CD4-positive, alpha-beta T cell (primary cell): Measurements from ENCODE around the gene TAGLN2. TPM values are rescaled to one million over a fixed set of nuclear protein-coding genes. Genes with fewer than 3 reads are reported as not detected.

Experiments
- ATAC-seq: fragments of 200-7000 bp; cut with Tn5 transposase; one replicate; pipeline ENCODE4 v1.10.0; 2022; ENCODE audit warnings: mild to moderate bottlenecking; ENCODE audit not compliant: poor library complexity
- CTCF ChIA-PET: fragments of 350-600 bp; sonication (Branson Sonifier 250); formaldehyde crosslinking; loops from one replicate; lab custom pipeline; 2021; ENCODE audit warnings: antibody characterized with exemption, inconsistent platforms; lab: Charles Lee
- POLR2A ChIA-PET: fragments of 350-600 bp; sonication (Branson Sonifier 250); formaldehyde crosslinking; loops from one replicate; lab custom pipeline; 2021; ENCODE audit warnings: antibody characterized with exemption, inconsistent platforms; lab: Charles Lee
- DNase-seq, 14 experiments: peaks; one replicate each; pipeline ENCODE4 v3.0.0-alpha.2; 2013 to 2020; ENCODE audit warnings: mixed read lengths in 2 of 14
- H3K27ac ChIP-seq, 2 donors: one replicate each; pipeline versions ENCODE4 v1.5.1 to v1.7.0; 2013; ENCODE audit warnings: low read length in 2 of 2, low read depth in 1 of 2, mild to moderate bottlenecking in 1 of 2
- H3K27me3 ChIP-seq, 2 experiments: 1 replicate in 1 of 2; 2 replicates in 1 of 2; pipeline versions ENCODE4 v1.6.1 to v1.7.0; 2013; ENCODE audit warnings: low read length in 2 of 2, control low read depth in 1 of 2, mild to moderate bottlenecking in 1 of 2, moderate library complexity in 1 of 2; ENCODE audit not compliant: insufficient read depth in 2 of 2, control insufficient read depth in 1 of 2
- H3K36me3 ChIP-seq: one replicate; pipeline ENCODE4 v1.6.1; 2013; ENCODE audit warnings: low read length, control low read depth; ENCODE audit not compliant: insufficient read depth
- H3K4me1 ChIP-seq: one replicate; pipeline ENCODE4 v1.6.1; 2013; ENCODE audit warnings: low read length, control low read depth; ENCODE audit not compliant: insufficient read depth
- H3K4me3 ChIP-seq: one replicate; pipeline ENCODE4 v1.5.1; 2013; ENCODE audit warnings: mild to moderate bottlenecking, low read length, moderate library complexity
- H3K9me3 ChIP-seq, 2 experiments: 1 replicate in 1 of 2; 2 replicates in 1 of 2; pipeline versions ENCODE4 v1.6.1 to v1.7.0; 2013; ENCODE audit warnings: low read length in 2 of 2, mild to moderate bottlenecking in 2 of 2, control low read depth in 1 of 2, moderate library complexity in 1 of 2; ENCODE audit not compliant: control insufficient read depth in 1 of 2, insufficient read depth in 1 of 2
- H3K27ac Mint-ChIP-seq: one replicate; pipeline ENCODE4 v1.8.0; 2020; ENCODE audit warnings: mixed read lengths
- H3K27me3 Mint-ChIP-seq: one replicate; pipeline ENCODE4 v1.8.0; 2021; ENCODE audit warnings: mixed read lengths
- H3K36me3 Mint-ChIP-seq: one replicate; pipeline ENCODE4 v1.8.0; 2021; ENCODE audit warnings: low read depth, mixed read lengths
- H3K4me1 Mint-ChIP-seq: one replicate; pipeline ENCODE4 v1.8.0; 2021; ENCODE audit warnings: low read depth, mixed read lengths
- H3K4me3 Mint-ChIP-seq: one replicate; pipeline ENCODE4 v1.8.0; 2020; ENCODE audit warnings: mild to moderate bottlenecking, mixed read lengths
- H3K9me3 Mint-ChIP-seq: one replicate; pipeline ENCODE4 v1.8.0; 2020; ENCODE audit warnings: mixed read lengths
- intact Hi-C, 2 experiments: fragments of 100-400 bp; cut with DNase I in 1 of 2; cut with micrococcal nuclease in 1 of 2; formaldehyde crosslinking; loops; one replicate each; pipeline versions ENCODE4 v1.15.1 to v1.9.0; 2023 to 2025; cut with DNase I, micrococcal nuclease
- total RNA-seq, 174 experiments: library from RNA in 2 of 174; stranded (reverse) in 2 of 174; gene quantifications; one replicate each; pipeline ENCODE4 v1.2.3 and lab custom pipeline; 2021 to 2026
- TF ChIP-seq, protein P1 (sequence below): fragments of 200-600 bp; IDR thresholded peaks from one replicate; pipeline ENCODE4 v1.8.0; 2022; ENCODE audit warnings: antibody characterized with exemption, mild to moderate bottlenecking

Gene TAGLN2
- total RNA-seq, 2 experiments from 2014 or later, result 301 to 311 TPM

GRCh38 chr1:159933347-159933746 is 8.0 kb upstream of the TAGLN2 start:
- ChIA-PET POLR2A (no interaction called here), CTCF (no interaction called here)
- TF ChIP-seq, protein P1, sequence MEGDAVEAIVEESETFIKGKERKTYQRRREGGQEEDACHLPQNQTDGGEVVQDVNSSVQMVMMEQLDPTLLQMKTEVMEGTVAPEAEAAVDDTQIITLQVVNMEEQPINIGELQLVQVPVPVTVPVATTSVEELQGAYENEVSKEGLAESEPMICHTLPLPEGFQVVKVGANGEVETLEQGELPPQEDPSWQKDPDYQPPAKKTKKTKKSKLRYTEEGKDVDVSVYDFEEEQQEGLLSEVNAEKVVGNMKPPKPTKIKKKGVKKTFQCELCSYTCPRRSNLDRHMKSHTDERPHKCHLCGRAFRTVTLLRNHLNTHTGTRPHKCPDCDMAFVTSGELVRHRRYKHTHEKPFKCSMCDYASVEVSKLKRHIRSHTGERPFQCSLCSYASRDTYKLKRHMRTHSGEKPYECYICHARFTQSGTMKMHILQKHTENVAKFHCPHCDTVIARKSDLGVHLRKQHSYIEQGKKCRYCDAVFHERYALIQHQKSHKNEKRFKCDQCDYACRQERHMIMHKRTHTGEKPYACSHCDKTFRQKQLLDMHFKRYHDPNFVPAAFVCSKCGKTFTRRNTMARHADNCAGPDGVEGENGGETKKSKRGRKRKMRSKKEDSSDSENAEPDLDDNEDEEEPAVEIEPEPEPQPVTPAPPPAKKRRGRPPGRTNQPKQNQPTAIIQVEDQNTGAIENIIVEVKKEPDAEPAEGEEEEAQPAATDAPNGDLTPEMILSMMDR, result no peak
- H3K4me1 ChIP-seq, result peaks cover 21% of the 10 kb centered on the region
- no peak overlapping the region for H3K27ac ChIP-seq
- peaks cover 6% of the 10 kb centered on the region for H3K4me1 Mint-ChIP-seq
- no peaks in the 10 kb centered on the region for H3K9me3 Mint-ChIP-seq
- intact Hi-C loops, result loop anchor here in 1 of 2 experiments (10.0 kb wide), 2 partner anchors 79 to 1461 kb away; no protein-coding TSS in a partner anchor
- no peak for DNase-seq
- H3K27me3 Mint-ChIP-seq, result no peaks in the 10 kb centered on the region
- no peaks in the 10 kb centered on the region for H3K36me3 Mint-ChIP-seq
- no peaks in the 10 kb centered on the region for H3K36me3 ChIP-seq
- H3K4me3 Mint-ChIP-seq, result no peak overlapping the region
- ATAC-seq, result no peak
- H3K4me3 ChIP-seq, result no peak overlapping the region
- H3K9me3 ChIP-seq, result peaks cover 0 to 4% of the 10 kb centered on the region in 2 experiments
- no peaks in the 10 kb centered on the region for H3K27me3 ChIP-seq
- H3K27ac Mint-ChIP-seq, result no peak overlapping the region

- H3K36me3 ChIP-seq, result no peaks in the 10 kb centered on the region
- peaks cover 0 to 4% of the 10 kb centered on the region in 2 experiments for H3K9me3 ChIP-seq
- intact Hi-C loops, result loop anchor here in 1 of 2 experiments (10.0 kb wide), 2 partner anchors 78 to 1462 kb away; no protein-coding TSS in a partner anchor
- H3K9me3 Mint-ChIP-seq, result no peaks in the 10 kb centered on the region
- ATAC-seq, result no peak
- POLR2A ChIA-PET, result no interaction called here
- peaks cover 6% of the 10 kb centered on the region for H3K4me1 Mint-ChIP-seq
- H3K27me3 ChIP-seq, result no peaks in the 10 kb centered on the region
- no peaks in the 10 kb centered on the region for H3K27me3 Mint-ChIP-seq
- no peak overlapping the region for H3K27ac ChIP-seq
- TF ChIP-seq, protein P1, result no peak
- no peaks in the 10 kb centered on the region for H3K36me3 Mint-ChIP-seq
- H3K4me3 Mint-ChIP-seq, result no peak overlapping the region
- DNase-seq, result peak in 1 of 14 experiments; percentile 24
- no peak overlapping the region for H3K4me3 ChIP-seq
- H3K4me1 ChIP-seq, result peaks cover 18% of the 10 kb centered on the region
- CTCF ChIA-PET, result interaction anchor here (0.9 kb wide), 1 partner anchor 75 kb away, joined by 3 read pairs; no protein-coding TSS in a partner anchor
- no peak overlapping the region for H3K27ac Mint-ChIP-seq
These were observed 7.3 kb upstream of the TAGLN2 start for GRCh38 chr1:159932296-159933285.

- ChIA-PET CTCF (no interaction called here), POLR2A (no interaction called here)
- Histone ChIP-seq H3K9me3 (peaks cover 0 to 4% of the 10 kb centered on the region in 2 experiments), H3K27me3 (no peaks in the 10 kb centered on the region), H3K4me3 (no peak overlapping the region), H3K27ac (no peak overlapping the region), H3K36me3 (no peaks in the 10 kb centered on the region), H3K4me1 (peaks cover 10% of the 10 kb centered on the region)
- TF ChIP-seq, protein P1, result no peak
- H3K36me3 Mint-ChIP-seq, result no peaks in the 10 kb centered on the region
- H3K27me3 Mint-ChIP-seq, result no peaks in the 10 kb centered on the region
- H3K9me3 Mint-ChIP-seq, result no peaks in the 10 kb centered on the region
- H3K4me1 Mint-ChIP-seq, result peaks cover 8% of the 10 kb centered on the region
- no peak overlapping the region for H3K27ac Mint-ChIP-seq
- intact Hi-C loops, result loop anchor here in 1 of 2 experiments (10.0 kb wide), 2 partner anchors 77 to 1463 kb away; no protein-coding TSS in a partner anchor
- ATAC-seq (no peak), DNase-seq (peak in 1 of 14 experiments; percentile 11)
- no peak overlapping the region for H3K4me3 Mint-ChIP-seq
These were observed 6.5 kb upstream of the TAGLN2 start for GRCh38 chr1:159931795-159932173.
